HL-60 (cell line): ENCODE measurements around the gene GPHN.

Experiments
- DNase-seq, 2 experiments: peaks; one replicate each; pipeline ENCODE4 v3.0.0-alpha.2; 2010 to 2020; ENCODE audit warnings: low read depth in 1 of 2, low spot score in 1 of 2
- H3K27ac ChIP-seq: fragments of 250-450 bp; sonication (Bioruptor Pico); replicated peaks from 2 replicates; pipeline ENCODE4 v1.5.1; 2020; ENCODE audit warnings: mild to moderate bottlenecking, moderate library complexity
- H3K27me3 ChIP-seq: fragments of 250-450 bp; sonication (Bioruptor Pico); 2 replicates; pipeline ENCODE4 v1.5.1; 2021; ENCODE audit warnings: mild to moderate bottlenecking, moderate library complexity; ENCODE audit not compliant: insufficient read depth, poor library complexity, severe bottlenecking
- H3K4me3 ChIP-seq: replicated peaks from 2 replicates; pipeline ENCODE4 v1.5.1; 2011; ENCODE audit warnings: mild to moderate bottlenecking, control low read depth, low read length; ENCODE audit not compliant: insufficient read depth
- GABPA ChIP-seq: IDR thresholded peaks from 2 replicates; pipeline ENCODE4 v1.6.1; 2012; ENCODE audit warnings: low read depth
- POLR2AphosphoS5 ChIP-seq: IDR thresholded peaks from 2 replicates; pipeline ENCODE4 v1.6.1; 2012; ENCODE audit warnings: low read depth
- SPI1 ChIP-seq: IDR thresholded peaks from 2 replicates; pipeline ENCODE4 v1.6.1; 2012; ENCODE audit warnings: low read depth, mild to moderate bottlenecking, borderline replicate concordance
- TF ChIP-seq, protein P1 (sequence below): IDR thresholded peaks from one replicate; pipeline ENCODE4 v1.5.1; 2011; ENCODE audit warnings: low read length, control low read depth, inconsistent platforms; ENCODE audit not compliant: insufficient read depth
- TF ChIP-seq, protein P2 (sequence below): IDR thresholded peaks from 2 replicates; pipeline ENCODE4 v1.6.1; 2012; ENCODE audit warnings: low read depth; ENCODE audit not compliant: insufficient replicate concordance

The GPHN gene

GRCh38 chr14:66482873-66483272, 25.1 kb upstream of the GPHN start:
- H3K27ac ChIP-seq = no peak overlapping the region

GRCh38 chr14:66483322-66483721, 24.6 kb upstream of the GPHN start:
- Histone ChIP-seq H3K27ac (no peak overlapping the region), H3K27me3 (no peaks in the 10 kb centered on the region), H3K4me3 (no peak overlapping the region)
- no peak for DNase-seq
- TF ChIP-seq, protein P1, sequence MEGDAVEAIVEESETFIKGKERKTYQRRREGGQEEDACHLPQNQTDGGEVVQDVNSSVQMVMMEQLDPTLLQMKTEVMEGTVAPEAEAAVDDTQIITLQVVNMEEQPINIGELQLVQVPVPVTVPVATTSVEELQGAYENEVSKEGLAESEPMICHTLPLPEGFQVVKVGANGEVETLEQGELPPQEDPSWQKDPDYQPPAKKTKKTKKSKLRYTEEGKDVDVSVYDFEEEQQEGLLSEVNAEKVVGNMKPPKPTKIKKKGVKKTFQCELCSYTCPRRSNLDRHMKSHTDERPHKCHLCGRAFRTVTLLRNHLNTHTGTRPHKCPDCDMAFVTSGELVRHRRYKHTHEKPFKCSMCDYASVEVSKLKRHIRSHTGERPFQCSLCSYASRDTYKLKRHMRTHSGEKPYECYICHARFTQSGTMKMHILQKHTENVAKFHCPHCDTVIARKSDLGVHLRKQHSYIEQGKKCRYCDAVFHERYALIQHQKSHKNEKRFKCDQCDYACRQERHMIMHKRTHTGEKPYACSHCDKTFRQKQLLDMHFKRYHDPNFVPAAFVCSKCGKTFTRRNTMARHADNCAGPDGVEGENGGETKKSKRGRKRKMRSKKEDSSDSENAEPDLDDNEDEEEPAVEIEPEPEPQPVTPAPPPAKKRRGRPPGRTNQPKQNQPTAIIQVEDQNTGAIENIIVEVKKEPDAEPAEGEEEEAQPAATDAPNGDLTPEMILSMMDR = no peak
- TF ChIP-seq, protein P2, sequence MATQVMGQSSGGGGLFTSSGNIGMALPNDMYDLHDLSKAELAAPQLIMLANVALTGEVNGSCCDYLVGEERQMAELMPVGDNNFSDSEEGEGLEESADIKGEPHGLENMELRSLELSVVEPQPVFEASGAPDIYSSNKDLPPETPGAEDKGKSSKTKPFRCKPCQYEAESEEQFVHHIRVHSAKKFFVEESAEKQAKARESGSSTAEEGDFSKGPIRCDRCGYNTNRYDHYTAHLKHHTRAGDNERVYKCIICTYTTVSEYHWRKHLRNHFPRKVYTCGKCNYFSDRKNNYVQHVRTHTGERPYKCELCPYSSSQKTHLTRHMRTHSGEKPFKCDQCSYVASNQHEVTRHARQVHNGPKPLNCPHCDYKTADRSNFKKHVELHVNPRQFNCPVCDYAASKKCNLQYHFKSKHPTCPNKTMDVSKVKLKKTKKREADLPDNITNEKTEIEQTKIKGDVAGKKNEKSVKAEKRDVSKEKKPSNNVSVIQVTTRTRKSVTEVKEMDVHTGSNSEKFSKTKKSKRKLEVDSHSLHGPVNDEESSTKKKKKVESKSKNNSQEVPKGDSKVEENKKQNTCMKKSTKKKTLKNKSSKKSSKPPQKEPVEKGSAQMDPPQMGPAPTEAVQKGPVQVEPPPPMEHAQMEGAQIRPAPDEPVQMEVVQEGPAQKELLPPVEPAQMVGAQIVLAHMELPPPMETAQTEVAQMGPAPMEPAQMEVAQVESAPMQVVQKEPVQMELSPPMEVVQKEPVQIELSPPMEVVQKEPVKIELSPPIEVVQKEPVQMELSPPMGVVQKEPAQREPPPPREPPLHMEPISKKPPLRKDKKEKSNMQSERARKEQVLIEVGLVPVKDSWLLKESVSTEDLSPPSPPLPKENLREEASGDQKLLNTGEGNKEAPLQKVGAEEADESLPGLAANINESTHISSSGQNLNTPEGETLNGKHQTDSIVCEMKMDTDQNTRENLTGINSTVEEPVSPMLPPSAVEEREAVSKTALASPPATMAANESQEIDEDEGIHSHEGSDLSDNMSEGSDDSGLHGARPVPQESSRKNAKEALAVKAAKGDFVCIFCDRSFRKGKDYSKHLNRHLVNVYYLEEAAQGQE = no peak
- TF ChIP-seq SPI1 (no peak), POLR2AphosphoS5 (no peak), GABPA (no peak)

More at GRCh38 chr14:66482873-66483272, 25.1 kb upstream of the GPHN start:
- no peak for DNase-seq
- Histone ChIP-seq H3K27me3 (no peaks in the 10 kb centered on the region), H3K4me3 (no peak overlapping the region)
- TF ChIP-seq SPI1 (no peak), GABPA (no peak), POLR2AphosphoS5 (no peak)
- TF ChIP-seq, protein P2 = no peak
- TF ChIP-seq, protein P1 = no peak

DNA sequence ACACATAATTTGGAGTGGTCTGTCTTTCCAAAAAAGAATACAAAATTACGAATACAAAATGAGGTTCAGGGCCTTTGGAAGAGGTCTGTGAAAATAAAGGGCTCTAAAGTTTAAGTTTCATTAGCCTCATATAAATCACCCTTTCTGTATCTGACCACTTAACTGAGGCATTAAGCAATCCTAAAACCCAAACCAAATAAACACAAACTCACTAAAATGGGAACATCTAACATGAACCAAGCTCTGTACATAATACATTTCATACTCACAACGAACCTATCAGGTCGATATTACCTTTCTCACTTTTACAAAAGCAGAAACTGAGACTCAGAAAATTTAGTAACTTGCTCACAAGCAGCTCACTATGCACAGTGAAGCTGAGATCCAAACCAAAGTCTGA, 22.9 kb upstream of the GPHN start:
- no peak for DNase-seq
- Histone ChIP-seq H3K27me3 (no peaks in the 10 kb centered on the region), H3K4me3 (no peak overlapping the region), H3K27ac (no peak overlapping the region)
- TF ChIP-seq, protein P2 = no peak
- TF ChIP-seq POLR2AphosphoS5 (no peak), GABPA (no peak), SPI1 (no peak)
